HPDE6-E6E7 (cell line): ENCODE data around the gene RNF222.
A peak's percentile ranks its signal among the peaks of the same experiment; 100 is the strongest.

Source experiments
- DNase-seq: peaks from one replicate; pipeline ENCODE4 v3.0.0; 2011; ENCODE audit warnings: missing footprints; ENCODE audit errors: extremely low spot score

The RNF222 gene

GRCh38 chr17:8397636-8398035, at the start of gene RNF222:
Gene RNF222 (minus strand): TSS chr17:8397827. CDS start chr17:8393461, 4,366 bp downstream.
- DNase-seq: no peak

- no peak for DNase-seq
These were observed 47.9 kb upstream of the RNF222 start for GRCh38 chr17:8445536-8445935.

- DNase-seq: no peak
These were observed 46.9 kb upstream of the RNF222 start for GRCh38 chr17:8444494-8444893.

GRCh38 chr17:8443756-8444155, 46.1 kb upstream of the RNF222 start:
- no peak for DNase-seq

GRCh38 chr17:8442310-8442709, 44.7 kb upstream of the RNF222 start:
- no peak for DNase-seq

GRCh38 chr17:8441690-8442089, 44.1 kb upstream of the RNF222 start:
- no peak for DNase-seq

GRCh38 chr17:8439681-8440080, 42.1 kb upstream of the RNF222 start:
- DNase-seq: no peak

- no peak for DNase-seq
These were observed 40.8 kb upstream of the RNF222 start for GRCh38 chr17:8438441-8438840.

GRCh38 chr17:8436844-8437171, 39.2 kb upstream of the RNF222 start:
- no peak for DNase-seq

- DNase-seq: peak; percentile 36
These were observed 38.7 kb upstream of the RNF222 start for GRCh38 chr17:8436169-8436843.

GRCh38 chr17:8435245-8436168, 37.9 kb upstream of the RNF222 start, which contains the start of gene NDEL1:
Gene NDEL1 (plus strand): TSS chr17:8435884. CDS start chr17:8444272, 8,388 bp downstream.
- DNase-seq: peak; percentile 98

- DNase-seq: no peak
These were observed 33.3 kb upstream of the RNF222 start for GRCh38 chr17:8430966-8431365.

- no peak for DNase-seq
These were observed 29.2 kb upstream of the RNF222 start for GRCh38 chr17:8426802-8427201.

GRCh38 chr17:8426094-8426720, 28.6 kb upstream of the RNF222 start:
- DNase-seq: no peak

GRCh38 chr17:8421571-8421970, 23.9 kb upstream of the RNF222 start:
- no peak for DNase-seq

GRCh38 chr17:8420041-8420934, 22.7 kb upstream of the RNF222 start:
- no peak for DNase-seq

GRCh38 chr17:8419305-8419704, 21.7 kb upstream of the RNF222 start:
- no peak for DNase-seq

GRCh38 chr17:8418471-8418870, 20.8 kb upstream of the RNF222 start:
- no peak for DNase-seq

GRCh38 chr17:8417806-8418205, 20.2 kb upstream of the RNF222 start:
- no peak for DNase-seq

- DNase-seq: no peak
These were observed 16.3 kb upstream of the RNF222 start for GRCh38 chr17:8413938-8414337.

- DNase-seq: no peak
These were observed 15.7 kb upstream of the RNF222 start for GRCh38 chr17:8413328-8413727.

GRCh38 chr17:8412089-8412488, 14.5 kb upstream of the RNF222 start:
- no peak for DNase-seq
